Bronchial epithelial cell (primary cell): ENCODE results near the gene RAP1GAP2. TPM values are rescaled to one million over a fixed set of nuclear protein-coding genes. Genes with fewer than 3 reads are reported as not detected.

Experiments used
- DNase-seq: peaks from one replicate; pipeline ENCODE4 v3.0.0-alpha.2; 2010; ENCODE audit warnings: low read depth
- FAIRE-seq: peaks from 2 replicates; lab custom pipeline; 2011; peaks lifted over from hg19 to GRCh38; lab: Jason Lieb, UNC
- H3K27me3 ChIP-seq: 2 replicates; pipeline ENCODE4 v1.5.1; 2011; ENCODE audit warnings: low read length; ENCODE audit not compliant: control insufficient read depth, insufficient read depth
- H3K36me3 ChIP-seq: 2 replicates; pipeline ENCODE4 v1.5.1; 2011; ENCODE audit warnings: low read length; ENCODE audit not compliant: control insufficient read depth, insufficient read depth
- H3K4me3 ChIP-seq: 2 replicates; pipeline ENCODE4 v1.5.1; 2011; ENCODE audit warnings: mild to moderate bottlenecking, low read depth, low read length, control low read depth
- total RNA-seq: library from RNA; depleted of rRNA; stranded (reverse); fragments of >200 nt; gene quantifications from 2 replicates; pipeline ENCODE4 v1.2.1, GENCODE V29; 2014
- TF ChIP-seq, protein P1 (sequence below): IDR thresholded peaks from 2 replicates; pipeline ENCODE4 v1.5.1; 2011; ENCODE audit warnings: mild to moderate bottlenecking, moderate library complexity, low read length, control low read depth, inconsistent platforms; ENCODE audit not compliant: insufficient read depth, severe bottlenecking

Gene RAP1GAP2
- total RNA-seq, 1 donor from 2014 or later, result 15.0 TPM

GRCh38 chr17:2819921-2820501 is 23.8 kb downstream of the RAP1GAP2 start:
- Histone ChIP-seq H3K36me3 (no peaks in the 10 kb centered on the region), H3K27me3 (peaks cover 2% of the 10 kb centered on the region), H3K4me3 (no peak overlapping the region)
- TF ChIP-seq, protein P1, sequence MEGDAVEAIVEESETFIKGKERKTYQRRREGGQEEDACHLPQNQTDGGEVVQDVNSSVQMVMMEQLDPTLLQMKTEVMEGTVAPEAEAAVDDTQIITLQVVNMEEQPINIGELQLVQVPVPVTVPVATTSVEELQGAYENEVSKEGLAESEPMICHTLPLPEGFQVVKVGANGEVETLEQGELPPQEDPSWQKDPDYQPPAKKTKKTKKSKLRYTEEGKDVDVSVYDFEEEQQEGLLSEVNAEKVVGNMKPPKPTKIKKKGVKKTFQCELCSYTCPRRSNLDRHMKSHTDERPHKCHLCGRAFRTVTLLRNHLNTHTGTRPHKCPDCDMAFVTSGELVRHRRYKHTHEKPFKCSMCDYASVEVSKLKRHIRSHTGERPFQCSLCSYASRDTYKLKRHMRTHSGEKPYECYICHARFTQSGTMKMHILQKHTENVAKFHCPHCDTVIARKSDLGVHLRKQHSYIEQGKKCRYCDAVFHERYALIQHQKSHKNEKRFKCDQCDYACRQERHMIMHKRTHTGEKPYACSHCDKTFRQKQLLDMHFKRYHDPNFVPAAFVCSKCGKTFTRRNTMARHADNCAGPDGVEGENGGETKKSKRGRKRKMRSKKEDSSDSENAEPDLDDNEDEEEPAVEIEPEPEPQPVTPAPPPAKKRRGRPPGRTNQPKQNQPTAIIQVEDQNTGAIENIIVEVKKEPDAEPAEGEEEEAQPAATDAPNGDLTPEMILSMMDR, result no peak
- no peak for FAIRE-seq
- DNase-seq, result no peak

GRCh38 chr17:2821868-2822267 is 25.6 kb downstream of the RAP1GAP2 start:
- Histone ChIP-seq H3K36me3 (no peaks in the 10 kb centered on the region), H3K27me3 (no peaks in the 10 kb centered on the region), H3K4me3 (no peak overlapping the region)
- TF ChIP-seq, protein P1, result no peak
- DNase-seq (no peak), FAIRE-seq (peak; percentile 7)

DNA sequence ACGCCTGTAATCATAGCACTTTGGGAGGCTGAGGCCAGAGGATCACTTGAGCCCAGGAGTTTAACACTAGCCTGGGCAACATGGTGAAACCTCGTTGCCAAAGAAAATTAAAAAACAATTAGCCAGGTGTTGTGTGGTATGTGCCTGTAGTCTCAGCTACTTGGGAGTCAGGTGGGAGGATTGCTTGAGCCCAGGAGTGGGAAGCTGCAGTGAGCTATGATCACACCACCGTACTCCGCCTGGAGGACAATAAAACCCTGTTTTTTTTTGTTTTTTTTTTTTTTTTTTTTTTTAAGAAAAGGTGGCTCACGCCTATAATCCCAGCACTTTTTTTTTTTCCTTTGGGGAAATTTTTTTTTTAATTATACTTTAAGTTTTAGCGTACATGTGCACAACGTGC is 26.1 kb downstream of the RAP1GAP2 start:
- TF ChIP-seq, protein P1, result no peak
- Histone ChIP-seq H3K4me3 (no peak overlapping the region), H3K27me3 (no peaks in the 10 kb centered on the region), H3K36me3 (no peaks in the 10 kb centered on the region)
- no peak for FAIRE-seq
- no peak for DNase-seq

- no peak for DNase-seq
- no peak overlapping the region for H3K4me3 ChIP-seq
- FAIRE-seq, result no peak
- peaks cover 2% of the 10 kb centered on the region for H3K27me3 ChIP-seq
- TF ChIP-seq, protein P1, result no peak
- no peaks in the 10 kb centered on the region for H3K36me3 ChIP-seq
Measured at GRCh38 chr17:2825253-2825970, 29.2 kb downstream of the RAP1GAP2 start.

DNA sequence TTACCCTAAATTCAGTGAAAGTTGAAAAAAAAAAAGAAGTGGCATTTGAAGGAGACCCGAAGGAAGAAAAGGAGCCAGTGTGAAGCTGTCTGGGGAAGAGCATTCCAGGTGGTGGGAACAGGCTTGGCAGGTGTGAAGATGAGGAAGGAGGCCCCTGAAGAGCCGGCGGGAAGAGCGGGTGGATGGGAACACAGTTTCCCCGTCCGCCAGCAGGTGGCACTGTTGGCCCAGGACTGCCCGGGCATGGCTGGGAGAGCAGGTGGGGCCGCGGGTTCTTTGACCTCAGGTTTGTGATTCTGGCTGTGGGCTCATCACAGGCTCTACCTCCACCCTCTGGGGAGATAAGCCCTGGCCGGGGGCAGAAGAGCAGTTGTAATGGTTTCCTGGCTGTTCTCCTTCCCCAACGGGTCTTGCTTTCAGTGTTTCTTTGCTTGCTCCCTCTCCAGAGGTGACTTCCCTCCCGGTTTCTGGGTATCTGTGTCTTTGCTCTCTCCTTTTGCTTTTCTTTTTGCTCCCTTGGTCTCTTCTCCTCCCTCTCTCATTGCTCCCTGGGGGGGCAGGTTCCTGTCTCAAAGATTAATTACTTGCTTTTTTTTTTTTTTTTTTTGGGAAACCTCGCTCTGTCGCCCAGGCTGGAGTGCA is 32.3 kb downstream of the RAP1GAP2 start:
- peaks cover 2% of the 10 kb centered on the region for H3K27me3 ChIP-seq
- FAIRE-seq (no peak), DNase-seq (no peak)
- H3K4me3 ChIP-seq, result no peak overlapping the region
- TF ChIP-seq, protein P1, result peak; percentile 98
- H3K36me3 ChIP-seq, result no peaks in the 10 kb centered on the region
